Caco-2 (cell line): ENCODE results near the gene ZXDC. TPM values are rescaled to one million over a fixed set of nuclear protein-coding genes. Genes with fewer than 3 reads are reported as not detected.

ENCODE experiments used
- BruUV-seq: library from RNA; stranded (reverse); fragments of 400-500 nt; replicated peaks from 2 replicates; lab custom pipeline; 2021; lab: Mats Ljungman, UMichigan
- CTCF ChIA-PET: fragments of 300-600 bp; sonication (Branson Sonifier 250); formaldehyde crosslinking; loops from one replicate; lab custom pipeline; 2022; ENCODE audit warnings: antibody characterized with exemption; lab: Charles Lee
- POLR2A ChIA-PET: fragments of 300-600 bp; sonication (Branson Sonifier 250); formaldehyde crosslinking; loops from one replicate; lab custom pipeline; 2022; ENCODE audit warnings: antibody characterized with exemption; lab: Charles Lee
- DNase-seq, 2 experiments: peaks; one replicate each; pipeline versions ENCODE4 v3.0.0 to v3.0.0-alpha.2; 2020 to 2022
- H3K27me3 ChIP-seq: replicated peaks from 2 replicates; pipeline ENCODE4 v1.6.0; 2011; ENCODE audit warnings: low read length; ENCODE audit not compliant: control insufficient read depth, insufficient read depth
- H3K36me3 ChIP-seq: 2 replicates; pipeline ENCODE4 v1.5.1; 2011; ENCODE audit warnings: low read length; ENCODE audit not compliant: control insufficient read depth, insufficient read depth
- H3K4me1 ChIP-seq: fragments of 250-450 bp; sonication (Bioruptor Pico); 2 replicates; pipeline ENCODE4 v1.5.1; 2020; ENCODE audit warnings: mild to moderate bottlenecking
- H3K4me3 ChIP-seq: 2 replicates; pipeline ENCODE4 v1.5.1; 2011; ENCODE audit warnings: low read depth, mild to moderate bottlenecking, control low read depth, low read length
- H3K9me3 ChIP-seq: fragments of 250-450 bp; sonication (Bioruptor Pico); 2 replicates; pipeline ENCODE4 v1.5.1; 2020; ENCODE audit warnings: mild to moderate bottlenecking, moderate library complexity
- H3K27ac Mint-ChIP-seq: one replicate; pipeline ENCODE4 v1.8.0; 2022; ENCODE audit warnings: mixed read lengths; ENCODE audit not compliant: unreplicated experiment
- H3K27me3 Mint-ChIP-seq: one replicate; pipeline ENCODE4 v1.8.0; 2022; ENCODE audit warnings: mixed read lengths; ENCODE audit not compliant: insufficient read depth, unreplicated experiment
- H3K36me3 Mint-ChIP-seq: one replicate; pipeline ENCODE4 v1.8.0; 2022; ENCODE audit warnings: mild to moderate bottlenecking, mixed read lengths; ENCODE audit not compliant: insufficient read depth, unreplicated experiment
- H3K4me1 Mint-ChIP-seq: one replicate; pipeline ENCODE4 v1.8.0; 2022; ENCODE audit warnings: low read depth, mixed read lengths; ENCODE audit not compliant: unreplicated experiment
- H3K4me3 Mint-ChIP-seq: one replicate; pipeline ENCODE4 v1.8.0; 2022; ENCODE audit warnings: mild to moderate bottlenecking, moderate library complexity, mixed read lengths; ENCODE audit not compliant: unreplicated experiment
- H3K9me3 Mint-ChIP-seq: one replicate; pipeline ENCODE4 v1.8.0; 2022; ENCODE audit warnings: mixed read lengths; ENCODE audit not compliant: unreplicated experiment
- CTCF ChIP-seq, 2 experiments: fragments of 200-600 bp in 1 of 2; IDR thresholded peaks; 1 replicate in 1 of 2; 2 replicates in 1 of 2; pipeline versions ENCODE4 v1.5.1 to v1.8.0; 2011 to 2022; ENCODE audit warnings: antibody characterized with exemption in 1 of 2, control low read depth in 1 of 2, inconsistent platforms in 1 of 2, low read depth in 1 of 2, low read length in 1 of 2, mild to moderate bottlenecking in 1 of 2, moderate library complexity in 1 of 2; ENCODE audit not compliant: insufficient read depth in 1 of 2, severe bottlenecking in 1 of 2, unreplicated experiment in 1 of 2
- intact Hi-C: fragments of 100-400 bp; cut with micrococcal nuclease; formaldehyde crosslinking; loops from one replicate; pipeline ENCODE4 v1.10.0; 2022; ENCODE audit not compliant: unreplicated experiment
- total RNA-seq: library from RNA; stranded (reverse); gene quantifications from 2 replicates; pipeline ENCODE4 v1.2.3, GENCODE V29; 2022

ZXDC gene
- total RNA-seq, 1 experiment from 2014 or later, result 28.7 TPM

GRCh38 chr3:126488886-126489569 is 13.3 kb upstream of the ZXDC start:
- no peaks in the 10 kb centered on the region for H3K27me3 ChIP-seq
- no peaks in the 10 kb centered on the region for H3K27me3 Mint-ChIP-seq
- H3K4me3 ChIP-seq, result no peak overlapping the region
- no peaks in the 10 kb centered on the region for H3K36me3 Mint-ChIP-seq
- H3K36me3 ChIP-seq, result no peaks in the 10 kb centered on the region
- no peaks in the 10 kb centered on the region for H3K4me1 Mint-ChIP-seq
- ChIA-PET CTCF (interaction anchor here (2.1 kb wide), 1 partner anchor 14 kb away, joined by 4 read pairs; no protein-coding TSS in a partner anchor), POLR2A (no interaction called here)
- H3K27ac Mint-ChIP-seq, result no peak overlapping the region
- no peak for TF ChIP-seq CTCF (IDR thresholded peaks at IDR 0.05; ENCODE audit: insufficient read depth in 1 of 2, low read depth in 1 of 2, low read length in 1 of 2, severe bottlenecking in 1 of 2, unreplicated experiment in 1 of 2)
- no peak overlapping the region for H3K4me3 Mint-ChIP-seq
- H3K9me3 ChIP-seq, result no peaks in the 10 kb centered on the region
- no peaks in the 10 kb centered on the region for H3K4me1 ChIP-seq
- DNase-seq, result no peak
- BruUV-seq, result no TSS peak
- H3K9me3 Mint-ChIP-seq, result no peaks in the 10 kb centered on the region
- intact Hi-C loops, result no loop called here

- H3K36me3 ChIP-seq, result no peaks in the 10 kb centered on the region
- H3K27me3 ChIP-seq, result no peaks in the 10 kb centered on the region
- Mint-ChIP-seq H3K36me3 (no peaks in the 10 kb centered on the region), H3K4me3 (no peak overlapping the region), H3K27ac (no peak overlapping the region), H3K4me1 (no peaks in the 10 kb centered on the region), H3K27me3 (no peaks in the 10 kb centered on the region), H3K9me3 (no peaks in the 10 kb centered on the region)
- POLR2A ChIA-PET, result no interaction called here
- no peak for TF ChIP-seq CTCF (IDR thresholded peaks at IDR 0.05; ENCODE audit: insufficient read depth in 1 of 2, low read depth in 1 of 2, low read length in 1 of 2, severe bottlenecking in 1 of 2, unreplicated experiment in 1 of 2)
- BruUV-seq, result no TSS peak
- H3K4me1 ChIP-seq, result no peaks in the 10 kb centered on the region
- H3K9me3 ChIP-seq, result no peaks in the 10 kb centered on the region
- H3K4me3 ChIP-seq, result no peak overlapping the region
- intact Hi-C loops, result no loop called here
- CTCF ChIA-PET, result no interaction called here
- DNase-seq, result no peak
Measured at GRCh38 chr3:126488185-126488584, 12.5 kb upstream of the ZXDC start.

GRCh38 chr3:126487151-126487771 is 11.6 kb upstream of the ZXDC start:
- CTCF ChIA-PET, result no interaction called here
- DNase-seq, result peak in 1 of 2 experiments; percentile 22
- no TSS peak for BruUV-seq
- Histone ChIP-seq H3K36me3 (no peaks in the 10 kb centered on the region), H3K4me3 (no peak overlapping the region), H3K9me3 (no peaks in the 10 kb centered on the region), H3K27me3 (no peaks in the 10 kb centered on the region), H3K4me1 (no peaks in the 10 kb centered on the region)
- intact Hi-C loops, result no loop called here
- H3K27ac Mint-ChIP-seq, result no peak overlapping the region
- no peak overlapping the region for H3K4me3 Mint-ChIP-seq
- H3K9me3 Mint-ChIP-seq, result no peaks in the 10 kb centered on the region
- H3K36me3 Mint-ChIP-seq, result no peaks in the 10 kb centered on the region
- H3K4me1 Mint-ChIP-seq, result no peaks in the 10 kb centered on the region
- H3K27me3 Mint-ChIP-seq, result no peaks in the 10 kb centered on the region
- peak in 1 of 2 experiments; percentile 13 for TF ChIP-seq CTCF (IDR thresholded peaks at IDR 0.05; ENCODE audit: insufficient read depth in 1 of 2, low read depth in 1 of 2, low read length in 1 of 2, severe bottlenecking in 1 of 2, unreplicated experiment in 1 of 2)
- POLR2A ChIA-PET, result no interaction called here
